Uterus (tissue), 2 donors: ENCODE results near the gene MDFIC.

Source experiments
- CTCF ChIP-seq, 4 experiments: fragments of 200-600 bp in 2 of 4; fragments of 450-650 bp in 2 of 4; sonication (generic) in 2 of 4; IDR thresholded peaks; one replicate each; pipeline ENCODE4 v1.5.1; 2016 to 2019; ENCODE audit warnings: antibody characterized with exemption in 4 of 4, mild to moderate bottlenecking in 2 of 4, moderate library complexity in 1 of 4
- POLR2A ChIP-seq, 2 donors: fragments of 450-650 bp; IDR thresholded peaks; one replicate each; pipeline ENCODE4 v1.6.1; 2016; ENCODE audit warnings: antibody characterized with exemption in 2 of 2, mild to moderate bottlenecking in 1 of 2, moderate library complexity in 1 of 2

GRCh38 chr7:114933658-114934057 is 11.8 kb downstream of the MDFIC start:
- TF ChIP-seq CTCF (IDR thresholded peaks at IDR 0.05) (no peak), POLR2A (IDR thresholded peaks at IDR 0.05) (no peak)
